Stimulated activated naive CD4-positive, alpha-beta T cell (primary cell): ENCODE measurements around the gene ZNF684.
"Not testable (repeated sequence)": the region's sequence is repeated elsewhere in the genome, so short reads cannot be mapped to it uniquely, and the experiment has no call there.

Source experiments
- DNase-seq, 6 experiments: peaks; one replicate each; lab custom pipeline; 2025; lab: John Stamatoyannopoulos, UW

ZNF684 gene

DNA sequence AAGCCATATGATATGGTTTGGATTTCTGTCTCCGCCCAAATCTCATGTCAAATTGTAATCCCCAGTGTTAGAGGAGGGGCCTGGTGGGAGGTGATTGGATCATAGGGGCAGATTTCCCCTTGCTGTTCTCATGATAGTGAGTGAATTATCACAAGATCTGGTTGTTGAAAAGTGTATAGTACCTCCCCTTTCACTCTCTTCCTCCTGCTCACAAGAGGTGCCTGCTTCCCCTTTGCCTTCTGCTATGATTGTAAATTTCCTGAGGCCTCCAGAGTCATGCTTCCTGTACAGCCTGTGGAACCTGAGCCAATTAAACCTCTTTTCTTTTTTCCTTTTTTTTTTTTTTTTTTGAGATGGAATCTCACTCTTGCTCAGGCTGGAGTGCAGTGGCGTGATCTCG is 43.4 kb downstream of the ZNF684 start:
- DNase-seq, result not testable (repeated sequence)

GRCh38 chr1:40575336-40575735 is 43.9 kb downstream of the ZNF684 start:
- no peak for DNase-seq

DNA sequence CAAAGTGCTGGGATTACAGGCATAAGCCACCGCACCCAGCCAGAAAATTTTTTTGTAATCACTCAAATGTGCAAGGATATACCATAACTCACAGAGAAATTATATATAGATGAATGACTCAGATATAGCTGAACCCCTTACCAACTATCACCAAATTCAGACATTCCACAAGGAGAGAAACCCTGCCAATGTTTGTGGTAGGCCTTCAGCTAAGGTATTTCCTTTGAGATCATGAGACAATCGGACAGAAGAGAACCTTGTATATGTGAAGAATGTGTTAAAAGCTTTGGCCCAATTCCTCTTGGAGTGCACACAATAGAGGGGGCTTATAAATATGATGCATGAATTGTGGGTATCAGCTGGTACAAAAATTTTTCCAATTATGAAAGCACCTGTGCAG is 50.7 kb downstream of the ZNF684 start:
- no peak for DNase-seq

DNA sequence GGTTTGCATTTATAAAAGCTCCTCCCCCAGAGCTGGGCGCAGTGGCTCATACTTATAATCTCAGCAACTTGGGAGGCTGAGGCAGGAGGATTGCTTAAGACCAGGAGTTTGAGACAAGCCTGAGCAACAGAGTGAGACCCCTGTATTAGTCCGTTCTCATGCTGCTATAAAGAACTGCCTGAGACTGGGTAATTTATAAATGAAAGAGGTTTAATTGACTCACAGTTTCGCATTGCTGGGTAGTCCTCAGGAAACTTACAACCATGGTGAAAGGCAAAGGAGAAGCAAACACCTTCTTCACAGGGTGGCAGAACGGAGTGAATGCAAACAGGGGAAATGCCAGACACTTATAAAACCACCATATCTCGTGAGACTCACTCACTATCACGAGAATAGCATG is 52.5 kb downstream of the ZNF684 start:
- DNase-seq, result no peak

DNA sequence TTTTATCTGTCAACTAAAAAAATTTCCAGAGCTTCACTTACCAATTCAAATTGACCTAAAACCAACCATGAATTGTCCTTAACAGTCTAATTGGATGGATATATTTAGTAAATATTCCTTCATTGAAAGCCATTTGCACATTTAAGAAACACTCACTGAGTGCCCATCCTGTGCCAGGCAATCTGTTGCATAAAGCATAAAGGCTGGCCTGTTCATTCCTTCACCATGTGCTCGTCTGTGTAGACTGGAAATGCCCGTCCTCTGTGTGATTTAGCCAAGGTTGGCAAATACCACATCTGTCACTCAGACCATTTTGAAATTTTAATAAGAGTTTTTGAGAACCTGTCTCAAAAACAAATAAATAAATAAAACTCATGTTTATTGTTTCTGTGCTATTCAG is 57.1 kb downstream of the ZNF684 start:
- no peak for DNase-seq

DNA sequence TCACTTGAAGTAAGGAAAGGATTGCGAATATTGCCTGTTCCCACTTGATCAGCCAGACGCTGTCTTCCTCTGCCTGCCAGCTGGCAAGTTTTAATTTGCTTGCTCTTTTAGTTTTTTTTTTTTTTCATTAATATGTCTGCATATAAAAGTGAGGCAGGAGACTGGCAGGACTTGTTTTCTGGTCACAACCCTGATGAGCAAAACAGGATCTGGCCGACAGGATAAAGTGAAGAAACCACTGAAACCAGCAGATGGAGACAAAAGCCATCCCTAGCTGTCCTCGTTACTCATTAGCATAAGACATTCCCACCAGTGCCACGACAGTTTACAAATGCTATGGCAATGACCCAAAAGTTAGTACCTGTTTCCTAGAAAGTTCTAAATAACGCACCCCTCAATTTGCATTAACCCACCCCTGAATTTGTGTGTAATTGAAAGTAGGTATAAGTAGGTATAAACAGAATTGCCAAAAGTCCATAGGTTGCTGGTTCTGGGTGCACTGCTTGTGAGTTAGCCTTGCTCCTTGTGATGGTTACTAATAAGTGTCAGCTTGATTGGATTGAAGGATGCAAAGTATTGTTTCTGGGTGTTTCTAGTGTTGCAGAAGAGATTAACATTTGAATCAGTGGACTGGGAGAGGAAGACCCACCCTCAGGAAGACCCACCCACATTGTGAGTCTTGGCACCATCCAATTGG is 60.8 kb downstream of the ZNF684 start:
- peak in 2 of 6 experiments; percentile 8 to 9 for DNase-seq

- peak in 1 of 6 experiments; percentile 1 for DNase-seq
These were observed 62.2 kb downstream of the ZNF684 start for GRCh38 chr1:40593449-40594186.

GRCh38 chr1:40594187-40594531 is 62.7 kb downstream of the ZNF684 start:
- DNase-seq, result no peak

DNA sequence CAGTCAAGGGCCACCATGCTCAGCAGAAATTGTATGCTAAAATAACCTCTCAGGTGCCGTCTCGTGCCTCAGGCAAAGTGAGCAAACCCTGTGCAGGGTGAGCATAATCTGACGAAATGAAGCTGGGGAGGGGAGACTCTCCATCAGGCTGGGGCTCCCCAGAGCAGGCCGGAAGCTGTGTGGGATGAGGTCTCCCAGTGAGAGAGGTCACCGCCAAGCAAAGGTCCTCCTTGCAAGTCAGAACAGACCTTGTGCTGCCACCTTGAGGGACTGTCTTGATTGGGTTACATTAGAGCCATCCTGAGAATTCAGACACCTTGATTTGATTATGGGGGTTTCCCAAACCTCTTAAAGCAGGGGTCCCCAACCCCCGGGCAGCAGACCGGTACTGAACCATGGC is 64.2 kb downstream of the ZNF684 start:
- no peak for DNase-seq
